T follicular helper cell (primary cell): ENCODE measurements around the gene PPP1R1B.

Source experiments
- DNase-seq: peaks from one replicate; pipeline ENCODE4 v3.0.0-alpha.2; 2020; ENCODE audit warnings: low read depth

PPP1R1B gene

DNA sequence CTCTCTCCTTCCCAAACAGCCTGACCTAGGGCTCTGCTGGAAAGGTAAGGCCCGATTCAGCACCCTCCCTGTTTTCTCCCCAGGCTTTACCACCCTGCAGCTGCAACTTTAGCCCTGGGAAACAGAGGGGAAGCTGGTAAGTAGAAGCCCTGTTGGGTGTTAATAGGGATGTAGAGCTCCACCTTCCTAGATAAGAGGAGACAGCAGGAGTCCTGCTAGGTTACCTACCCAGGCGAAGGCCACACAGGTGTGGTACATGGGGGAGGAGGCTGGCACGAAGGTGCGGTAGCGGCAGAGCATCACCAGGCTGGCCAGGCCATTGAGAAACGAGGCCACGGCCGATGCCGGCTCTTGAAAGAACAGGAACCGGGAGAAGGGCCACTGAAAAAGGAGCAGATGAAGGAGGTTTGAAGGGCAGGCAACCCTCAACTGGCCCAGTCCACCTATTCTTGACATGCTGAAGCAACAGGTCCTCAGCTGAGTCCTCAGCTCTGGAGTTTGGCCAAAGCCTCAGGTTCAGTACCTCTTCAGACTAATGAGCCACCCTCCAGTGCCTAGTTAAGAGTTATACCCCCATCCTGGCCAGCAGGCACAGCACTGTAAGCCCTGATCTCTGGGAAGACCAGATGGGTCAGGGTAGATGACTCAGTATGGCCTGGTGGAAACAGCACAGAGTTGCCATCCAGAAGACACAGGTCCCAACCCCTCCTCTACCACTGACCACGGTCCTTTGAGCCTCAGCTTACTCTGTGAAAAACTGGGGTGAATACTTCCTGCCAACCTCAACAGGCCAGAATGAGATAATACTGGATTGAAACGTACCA lies 57.8 kb downstream of the PPP1R1B start:
- no peak for DNase-seq
